ENCODE measurements around the gene TPCN1. TPM values are rescaled to one million over a fixed set of nuclear protein-coding genes. Genes with fewer than 3 reads are reported as not detected.

The TPCN1 gene
- total RNA-seq, 1 experiment from 2014 or later: 13.5 TPM

DNA sequence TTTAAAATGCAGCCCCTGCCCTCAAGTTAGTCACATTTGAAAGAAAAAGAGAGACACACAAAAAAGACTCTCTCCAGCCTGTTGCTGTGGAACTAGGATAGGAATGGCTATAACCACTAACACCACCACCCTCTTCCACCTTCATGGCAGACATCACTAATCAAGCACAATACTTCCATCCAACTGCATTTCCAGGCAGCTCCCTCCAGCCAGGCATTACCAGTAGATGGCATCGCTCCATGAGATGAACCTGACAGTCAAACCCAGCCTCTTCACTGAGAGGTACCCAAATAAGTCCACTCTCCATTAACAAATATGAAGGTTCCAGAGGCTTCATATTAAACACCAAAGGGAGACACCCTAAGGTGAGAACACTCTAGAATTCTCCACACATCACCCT lies 89.2 kb downstream of the TPCN1 start:
- Histone ChIP-seq H2BK15ac (ENCODE audit: low read depth, low read length) (no peak overlapping the region), H3K4me2 (ENCODE audit: insufficient read depth, insufficient read length, low read length) (no peak overlapping the region), H3K23ac (ENCODE audit: insufficient read length, low read depth, low read length) (no peak overlapping the region), H2BK120ac (ENCODE audit: low read depth, low read length, poor library complexity, severe bottlenecking) (no peak overlapping the region), H2BK5ac (ENCODE audit: insufficient read length, low read length) (no peak overlapping the region), H3K23me2 (ENCODE audit: insufficient read length, low read depth, low read length, poor library complexity, severe bottlenecking) (no peaks in the 10 kb centered on the region), H3K79me2 (ENCODE audit: insufficient read depth, low read length) (no peaks in the 10 kb centered on the region), H3T11ph (ENCODE audit: low read length) (no peak overlapping the region), H3K9ac (ENCODE audit: extremely low read depth, insufficient read length, low read length) (no peak overlapping the region), H3K4ac (ENCODE audit: low read depth, low read length) (no peak overlapping the region), H3K27ac (ENCODE audit: insufficient read length, low read depth, low read length) (no peak overlapping the region), H2BK12ac (ENCODE audit: insufficient read length, low read depth, low read length) (no peak overlapping the region), H3K79me1 (ENCODE audit: insufficient read depth, low read depth, low read length, poor library complexity, severe bottlenecking) (no peaks in the 10 kb centered on the region), H4K20me1 (ENCODE audit: control insufficient read depth, insufficient read depth, insufficient read length) (no peaks in the 10 kb centered on the region), H4K8ac (replicated peaks; ENCODE audit: insufficient read length, low read depth, low read length) (no peak overlapping the region), H3K27me3 (ENCODE audit: insufficient read depth, low read length) (no peaks in the 10 kb centered on the region), H4K5ac (ENCODE audit: insufficient read length, low read depth, low read length) (no peak overlapping the region), H4K91ac (ENCODE audit: insufficient read length, low read depth, low read length) (no peak overlapping the region), H3K56ac (ENCODE audit: insufficient read length, low read depth, low read length) (no peak overlapping the region), H2AK5ac (ENCODE audit: insufficient read length, low read length) (no peak overlapping the region), H3K14ac (ENCODE audit: insufficient read depth, low read length) (no peak overlapping the region), H2BK20ac (ENCODE audit: low read depth, low read length, poor library complexity, severe bottlenecking) (no peak overlapping the region), H3K4me1 (ENCODE audit: insufficient read depth, low read length) (no peaks in the 10 kb centered on the region), H2AFZ (ENCODE audit: low read length) (no peak overlapping the region), H3K18ac (ENCODE audit: insufficient read length, low read depth, low read length) (no peak overlapping the region), H3K9me3 (ENCODE audit: control insufficient read depth, low read depth, low read length) (no peaks in the 10 kb centered on the region)
- Mint-ChIP-seq H3K4me1 (peaks cover 3 to 7% of the 10 kb centered on the region in 2 experiments; a peak in 1 of 4 replicates), H3K36me3 (ENCODE audit: insufficient read depth in 1 of 3, low read depth in 3 of 3) (peaks cover 16 to 37% (median 19%) of the 10 kb centered on the region in 3 experiments), H3K9me3 (peaks cover 4 to 5% of the 10 kb centered on the region in 2 experiments; a peak in 2 of 5 replicates), H3K27me3 (ENCODE audit: low read depth) (peaks cover 1% of the 10 kb centered on the region; the same call in 1 of the 2 replicates), H3K4me3 (no peak overlapping the region; a peak in 1 of 5 replicates), H3K27ac (no peak overlapping the region)
- no CpG with 5 or more reads among the region's 1 CpG for WGBS (ENCODE audit: extremely low coverage, insufficient read length, low lambda C conversion rate)
- TF ChIP-seq, protein P1, sequence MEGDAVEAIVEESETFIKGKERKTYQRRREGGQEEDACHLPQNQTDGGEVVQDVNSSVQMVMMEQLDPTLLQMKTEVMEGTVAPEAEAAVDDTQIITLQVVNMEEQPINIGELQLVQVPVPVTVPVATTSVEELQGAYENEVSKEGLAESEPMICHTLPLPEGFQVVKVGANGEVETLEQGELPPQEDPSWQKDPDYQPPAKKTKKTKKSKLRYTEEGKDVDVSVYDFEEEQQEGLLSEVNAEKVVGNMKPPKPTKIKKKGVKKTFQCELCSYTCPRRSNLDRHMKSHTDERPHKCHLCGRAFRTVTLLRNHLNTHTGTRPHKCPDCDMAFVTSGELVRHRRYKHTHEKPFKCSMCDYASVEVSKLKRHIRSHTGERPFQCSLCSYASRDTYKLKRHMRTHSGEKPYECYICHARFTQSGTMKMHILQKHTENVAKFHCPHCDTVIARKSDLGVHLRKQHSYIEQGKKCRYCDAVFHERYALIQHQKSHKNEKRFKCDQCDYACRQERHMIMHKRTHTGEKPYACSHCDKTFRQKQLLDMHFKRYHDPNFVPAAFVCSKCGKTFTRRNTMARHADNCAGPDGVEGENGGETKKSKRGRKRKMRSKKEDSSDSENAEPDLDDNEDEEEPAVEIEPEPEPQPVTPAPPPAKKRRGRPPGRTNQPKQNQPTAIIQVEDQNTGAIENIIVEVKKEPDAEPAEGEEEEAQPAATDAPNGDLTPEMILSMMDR (conservative IDR thresholded peaks at IDR 0.05): peak; percentile 31; the same call in 1 of the 3 replicates
- DNase-seq: peak; percentile 42

Measured in H9 (cell line).